ENCODE results near the gene DENND1A. TPM values are rescaled to one million over a fixed set of nuclear protein-coding genes. Genes with fewer than 3 reads are reported as not detected.
A peak's percentile ranks its signal among the peaks of the same experiment; 100 is the strongest.
"Not testable (repeated sequence)": the region's sequence is repeated elsewhere in the genome, so short reads cannot be mapped to it uniquely, and the experiment has no call there.

Gene DENND1A
- total and polyA plus RNA-seq, 2 experiments from 2014 or later, result 13.1 to 14.5 TPM

DNA sequence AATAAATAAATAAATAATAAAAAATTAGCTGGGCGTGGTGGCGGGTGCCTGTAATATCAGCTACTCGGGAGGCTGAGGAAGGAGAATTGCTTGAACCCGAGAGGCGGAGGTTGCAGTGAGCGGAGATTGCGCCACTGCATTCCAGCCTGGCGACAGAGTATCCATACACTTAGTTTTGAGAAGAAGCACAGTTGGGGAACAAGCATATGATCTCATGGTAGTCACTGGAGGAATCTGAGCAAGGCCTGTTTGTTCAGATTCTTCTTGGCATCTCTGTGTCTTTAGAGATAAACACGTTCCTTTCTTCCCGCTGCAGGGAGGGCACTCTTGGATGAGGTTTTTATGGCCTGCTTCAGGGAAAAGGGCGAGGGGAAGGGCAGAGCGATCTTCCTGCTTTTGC is 15.6 kb upstream of the DENND1A start:
- TF ChIP-seq, protein P1, sequence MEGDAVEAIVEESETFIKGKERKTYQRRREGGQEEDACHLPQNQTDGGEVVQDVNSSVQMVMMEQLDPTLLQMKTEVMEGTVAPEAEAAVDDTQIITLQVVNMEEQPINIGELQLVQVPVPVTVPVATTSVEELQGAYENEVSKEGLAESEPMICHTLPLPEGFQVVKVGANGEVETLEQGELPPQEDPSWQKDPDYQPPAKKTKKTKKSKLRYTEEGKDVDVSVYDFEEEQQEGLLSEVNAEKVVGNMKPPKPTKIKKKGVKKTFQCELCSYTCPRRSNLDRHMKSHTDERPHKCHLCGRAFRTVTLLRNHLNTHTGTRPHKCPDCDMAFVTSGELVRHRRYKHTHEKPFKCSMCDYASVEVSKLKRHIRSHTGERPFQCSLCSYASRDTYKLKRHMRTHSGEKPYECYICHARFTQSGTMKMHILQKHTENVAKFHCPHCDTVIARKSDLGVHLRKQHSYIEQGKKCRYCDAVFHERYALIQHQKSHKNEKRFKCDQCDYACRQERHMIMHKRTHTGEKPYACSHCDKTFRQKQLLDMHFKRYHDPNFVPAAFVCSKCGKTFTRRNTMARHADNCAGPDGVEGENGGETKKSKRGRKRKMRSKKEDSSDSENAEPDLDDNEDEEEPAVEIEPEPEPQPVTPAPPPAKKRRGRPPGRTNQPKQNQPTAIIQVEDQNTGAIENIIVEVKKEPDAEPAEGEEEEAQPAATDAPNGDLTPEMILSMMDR (IDR thresholded peaks at IDR 0.05; ENCODE audit: low read depth, low read length), result no peak
- H3K36me3 ChIP-seq, result no peaks in the 10 kb centered on the region
- H3K27ac ChIP-seq, result no peak overlapping the region
- no peaks in the 10 kb centered on the region for H3K4me1 ChIP-seq (ENCODE audit: low read depth)
- DNase-seq (ENCODE audit: low read depth in 1 of 2, low spot score in 1 of 2), result peak in 1 of 2 donors; percentile 40
- no peaks in the 10 kb centered on the region for H3K9me3 ChIP-seq (ENCODE audit: low read depth)
- H3K27me3 ChIP-seq, result no peaks in the 10 kb centered on the region
- no peak overlapping the region for H3K4me3 ChIP-seq

DNA sequence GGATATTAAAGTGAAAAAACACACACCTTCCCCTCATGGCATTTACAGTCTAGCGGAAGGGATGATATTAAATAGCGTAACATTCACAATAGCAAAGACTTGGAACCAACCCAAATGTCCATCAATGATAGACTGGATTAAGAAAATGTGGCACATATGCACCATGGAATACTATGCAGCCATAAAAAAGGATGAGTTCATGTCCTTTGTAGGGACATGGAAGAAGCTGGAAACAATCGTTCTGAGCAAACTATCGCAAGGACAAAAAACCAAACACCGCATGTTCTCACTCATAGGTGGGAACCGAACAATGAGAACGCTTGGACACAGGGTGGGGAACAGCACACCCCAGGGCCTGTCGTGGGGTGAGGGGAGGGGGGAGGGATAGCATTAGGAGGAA is 14.5 kb upstream of the DENND1A start:
- not testable (repeated sequence) for H3K27ac ChIP-seq; H3K36me3 ChIP-seq; H3K4me3 ChIP-seq; H3K4me1 ChIP-seq (ENCODE audit: low read depth); DNase-seq (ENCODE audit: low read depth in 1 of 2, low spot score in 1 of 2); H3K27me3 ChIP-seq; H3K9me3 ChIP-seq (ENCODE audit: low read depth)

DNA sequence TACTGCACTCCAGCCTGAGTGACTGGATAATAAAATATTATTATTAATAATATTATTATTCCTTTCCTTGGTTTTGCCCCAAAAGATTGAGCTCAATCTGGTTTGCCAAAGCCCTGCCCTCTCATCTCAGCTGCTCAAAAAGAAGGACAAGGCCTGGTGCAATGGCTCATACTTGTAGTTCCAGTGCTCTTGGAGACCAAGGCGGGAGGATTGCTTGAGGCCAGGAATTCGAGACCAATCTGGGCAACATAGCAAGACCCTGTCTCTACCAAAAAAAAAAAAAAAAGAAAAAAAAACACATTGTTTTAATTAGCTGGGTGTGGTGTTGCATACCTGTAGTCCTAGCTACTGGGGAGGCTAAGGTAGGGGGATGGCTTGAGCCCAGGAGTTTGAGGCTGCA is 13.7 kb upstream of the DENND1A start:
- no peak for DNase-seq (ENCODE audit: low read depth in 1 of 2, low spot score in 1 of 2)
- no peak overlapping the region for H3K27ac ChIP-seq
- H3K9me3 ChIP-seq (ENCODE audit: low read depth), result no peaks in the 10 kb centered on the region
- H3K36me3 ChIP-seq, result no peaks in the 10 kb centered on the region
- H3K4me3 ChIP-seq, result no peak overlapping the region
- no peaks in the 10 kb centered on the region for H3K27me3 ChIP-seq
- TF ChIP-seq, protein P1 (IDR thresholded peaks at IDR 0.05; ENCODE audit: low read depth, low read length), result no peak
- H3K4me1 ChIP-seq (ENCODE audit: low read depth), result no peaks in the 10 kb centered on the region

DNA sequence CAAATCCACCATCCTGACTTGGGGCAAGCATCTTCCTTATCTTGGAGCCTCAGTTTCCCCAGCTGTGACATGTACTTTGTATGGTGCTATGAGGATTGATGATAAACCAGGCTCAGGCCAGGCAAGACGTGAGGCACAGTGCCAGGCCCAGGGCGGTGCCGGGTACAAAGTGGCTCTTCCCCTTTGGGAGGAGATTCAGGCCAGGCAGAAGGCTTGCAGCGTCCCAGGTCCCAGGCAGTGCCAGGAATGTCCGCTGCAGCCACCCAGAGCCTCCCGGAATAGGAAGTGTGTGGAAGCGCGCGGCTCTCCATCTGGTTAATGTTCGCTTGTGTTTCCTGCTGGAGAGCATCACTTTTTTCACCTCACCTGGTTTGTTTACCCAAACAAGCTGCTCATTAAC is 12.6 kb upstream of the DENND1A start:
- TF ChIP-seq, protein P1 (IDR thresholded peaks at IDR 0.05; ENCODE audit: low read depth, low read length), result no peak
- Histone ChIP-seq H3K27me3 (no peaks in the 10 kb centered on the region), H3K9me3 (ENCODE audit: low read depth) (no peaks in the 10 kb centered on the region), H3K4me1 (ENCODE audit: low read depth) (no peaks in the 10 kb centered on the region), H3K4me3 (no peak overlapping the region), H3K27ac (no peak overlapping the region), H3K36me3 (no peaks in the 10 kb centered on the region)
- DNase-seq (ENCODE audit: low read depth in 1 of 2, low spot score in 1 of 2), result no peak

DNA sequence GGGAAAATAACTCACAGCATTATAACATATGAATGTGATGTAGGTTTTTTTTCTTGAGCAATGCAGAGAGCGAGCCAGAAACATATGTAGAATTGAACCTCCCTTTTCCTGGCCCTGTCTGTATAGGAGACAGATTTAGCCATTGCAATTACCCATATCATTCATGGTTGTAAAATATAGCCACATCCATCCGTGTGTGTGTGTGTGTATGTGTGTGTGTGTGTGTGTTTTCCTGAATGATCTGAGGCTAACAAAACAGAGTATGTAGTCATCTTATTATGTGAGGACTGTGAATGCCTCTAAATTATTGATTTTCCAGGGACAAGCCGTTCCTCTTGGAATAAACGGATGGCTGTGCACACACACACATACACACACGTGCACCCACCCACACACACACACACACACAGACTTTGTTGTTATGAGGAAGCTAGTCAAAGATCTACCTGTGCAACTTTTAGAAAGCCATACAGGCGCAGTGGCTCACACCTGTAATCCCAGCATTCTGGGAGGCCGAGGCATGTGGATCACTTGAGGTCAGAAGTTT is 11.7 kb upstream of the DENND1A start:
- Histone ChIP-seq H3K4me3 (no peak overlapping the region), H3K9me3 (ENCODE audit: low read depth) (no peaks in the 10 kb centered on the region), H3K27ac (no peak overlapping the region), H3K36me3 (no peaks in the 10 kb centered on the region), H3K27me3 (no peaks in the 10 kb centered on the region), H3K4me1 (ENCODE audit: low read depth) (no peaks in the 10 kb centered on the region)
- TF ChIP-seq, protein P1 (IDR thresholded peaks at IDR 0.05; ENCODE audit: low read depth, low read length), result no peak
- no peak for DNase-seq (ENCODE audit: low read depth in 1 of 2, low spot score in 1 of 2)

DNA sequence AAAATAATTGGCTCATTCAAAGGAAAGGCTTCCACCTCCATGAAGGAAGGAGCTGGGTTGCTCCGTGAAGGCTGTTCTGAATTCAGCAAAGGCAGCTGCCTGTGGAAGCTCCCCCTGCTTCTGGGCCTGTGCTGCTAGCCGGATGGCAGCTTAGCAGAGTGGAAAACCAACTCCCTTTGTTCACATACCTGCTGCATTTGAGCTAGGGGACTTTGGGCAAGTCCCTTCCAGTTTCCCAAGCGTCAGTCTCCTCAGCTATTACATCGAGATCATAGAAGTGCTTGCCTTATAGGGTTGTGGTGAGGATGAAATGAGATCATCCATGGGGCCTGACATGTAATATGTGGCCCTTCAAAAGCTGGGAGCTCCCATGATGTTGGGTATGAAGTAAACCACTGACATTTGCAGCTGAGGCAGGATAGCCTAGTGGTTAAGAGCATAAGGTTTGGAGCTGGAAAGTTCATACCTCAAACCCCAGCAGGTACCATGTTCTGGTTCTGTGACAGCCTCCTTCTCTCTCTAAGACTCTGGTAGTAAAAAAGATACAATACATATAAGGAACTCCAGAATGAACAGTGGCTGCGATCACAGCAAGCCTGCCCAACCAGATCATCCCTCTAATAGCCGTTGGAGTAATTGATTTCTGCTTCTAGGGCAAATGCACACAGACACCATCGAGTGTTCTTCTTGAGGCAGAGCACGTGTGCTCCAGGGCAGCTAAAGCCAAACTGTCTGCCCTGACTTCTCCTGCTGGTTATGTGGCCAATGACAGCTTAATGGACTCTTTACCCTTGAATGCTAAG is 11.0 kb upstream of the DENND1A start:
- no peaks in the 10 kb centered on the region for H3K27me3 ChIP-seq
- H3K27ac ChIP-seq, result no peak overlapping the region
- TF ChIP-seq, protein P1 (IDR thresholded peaks at IDR 0.05; ENCODE audit: low read depth, low read length), result no peak
- no peaks in the 10 kb centered on the region for H3K4me1 ChIP-seq (ENCODE audit: low read depth)
- no peak for DNase-seq (ENCODE audit: low read depth in 1 of 2, low spot score in 1 of 2)
- no peaks in the 10 kb centered on the region for H3K9me3 ChIP-seq (ENCODE audit: low read depth)
- no peaks in the 10 kb centered on the region for H3K36me3 ChIP-seq
- no peak overlapping the region for H3K4me3 ChIP-seq
